MCF 10A (cell line): ENCODE measurements around the gene PAFAH1B1. TPM values are rescaled to one million over a fixed set of nuclear protein-coding genes. Genes with fewer than 3 reads are reported as not detected.
A peak's percentile ranks its signal among the peaks of the same experiment; 100 is the strongest.

ENCODE experiments used
- BruUV-seq: library from RNA; stranded (reverse); fragments of 400-500 nt; replicated peaks from 2 replicates; lab custom pipeline; 2021; lab: Mats Ljungman, UMichigan
- CTCF ChIA-PET: fragments of 300-600 bp; sonication (Branson Sonifier 250); formaldehyde crosslinking; extraction: SDS; loops from one replicate; lab custom pipeline; 2021; ENCODE audit warnings: antibody characterized with exemption, inconsistent platforms; lab: Yijun Ruan, JAX
- POLR2A ChIA-PET: fragments of 300-600, 350-650 bp; sonication (Branson Sonifier 250); formaldehyde crosslinking; extraction: SDS; loops from one replicate; lab custom pipeline; 2020; ENCODE audit warnings: antibody characterized with exemption, inconsistent platforms; lab: Yijun Ruan, JAX
- DNase-seq: peaks from one replicate; pipeline ENCODE4 v3.0.0-alpha.2; 2018; ENCODE audit not compliant: unreplicated experiment
- H3K27ac Mint-ChIP-seq: one replicate; pipeline ENCODE4 v1.8.0; 2022; ENCODE audit warnings: mild to moderate bottlenecking, low read depth, mixed read lengths; ENCODE audit not compliant: unreplicated experiment
- H3K27me3 Mint-ChIP-seq: one replicate; pipeline ENCODE4 v1.8.0; 2022; ENCODE audit warnings: mixed read lengths; ENCODE audit not compliant: insufficient read depth, unreplicated experiment
- H3K36me3 Mint-ChIP-seq: one replicate; pipeline ENCODE4 v1.8.0; 2022; ENCODE audit warnings: mild to moderate bottlenecking, moderate library complexity, mixed read lengths; ENCODE audit not compliant: insufficient read depth, unreplicated experiment
- H3K4me1 Mint-ChIP-seq: one replicate; pipeline ENCODE4 v1.8.0; 2022; ENCODE audit warnings: mixed read lengths; ENCODE audit not compliant: insufficient read depth, unreplicated experiment
- H3K4me3 Mint-ChIP-seq: one replicate; pipeline ENCODE4 v1.8.0; 2022; ENCODE audit warnings: mild to moderate bottlenecking, moderate library complexity, mixed read lengths; ENCODE audit not compliant: unreplicated experiment
- H3K9me3 Mint-ChIP-seq: one replicate; pipeline ENCODE4 v1.8.0; 2022; ENCODE audit warnings: mixed read lengths; ENCODE audit not compliant: unreplicated experiment
- intact Hi-C: fragments of 100-400 bp; cut with micrococcal nuclease; formaldehyde crosslinking; loops from 2 replicates; pipeline ENCODE4 v1.14.1; 2022
- total RNA-seq: library from RNA; stranded (reverse); gene quantifications from 2 replicates; pipeline ENCODE4 v1.2.3, GENCODE V29; 2022
- TF ChIP-seq, protein P1 (sequence below): fragments of 200-600 bp; IDR thresholded peaks from one replicate; pipeline ENCODE4 v1.8.0; 2022; ENCODE audit warnings: antibody characterized with exemption, mild to moderate bottlenecking; ENCODE audit not compliant: unreplicated experiment

The PAFAH1B1 gene
- total RNA-seq, 1 experiment from 2014 or later, result 170 TPM

DNA sequence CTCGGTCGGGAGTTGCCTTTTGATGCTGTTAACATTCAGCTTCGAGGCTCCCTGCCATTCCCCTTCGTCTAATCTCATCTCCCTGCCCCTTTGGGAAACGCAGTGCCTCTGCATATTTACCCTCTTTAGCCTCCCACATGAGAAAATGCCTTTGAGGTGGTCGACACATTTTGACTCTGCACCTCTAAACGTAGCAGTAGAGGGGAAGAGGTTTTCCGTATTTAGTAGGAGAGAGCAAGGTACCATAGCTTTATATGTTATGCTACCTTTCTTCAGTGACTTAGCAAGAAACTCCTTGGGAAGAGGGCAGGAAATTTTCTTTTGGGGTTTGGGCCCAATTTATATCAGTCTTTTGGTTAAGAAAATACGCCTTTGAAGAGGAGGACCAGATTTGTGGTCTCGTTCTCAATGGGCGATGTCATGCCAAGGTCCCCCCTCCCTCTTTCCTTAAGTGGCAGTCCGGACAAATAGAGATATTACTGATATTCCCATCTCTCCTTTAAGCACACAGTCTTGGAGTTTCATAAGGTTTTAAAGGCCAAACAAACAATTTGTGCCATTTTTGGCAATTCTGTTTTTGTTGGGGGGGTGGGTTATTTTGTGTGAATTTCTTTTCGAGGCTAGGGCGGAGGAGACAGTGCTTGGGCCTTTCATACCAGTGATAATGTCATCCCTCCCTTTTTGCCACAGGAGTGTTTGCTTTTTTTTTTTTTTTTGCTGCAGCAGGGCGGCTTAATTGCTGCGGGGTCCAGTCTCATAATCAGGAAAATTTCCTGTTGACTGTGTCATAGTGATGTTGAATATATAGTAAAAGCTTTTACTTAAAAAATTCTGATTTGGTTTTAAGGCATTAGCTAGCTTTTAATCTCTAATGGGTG lies 1.5 kb downstream of the PAFAH1B1 start:
- no peaks in the 10 kb centered on the region for H3K9me3 Mint-ChIP-seq
- ChIA-PET CTCF (interaction anchor here (0.6 to 2.4 kb wide), 3 partner anchors 62 to 122 kb away, joined by 3 to 9 read pairs (median 3); no protein-coding TSS in a partner anchor), POLR2A (interaction anchor here (0.6 to 5.9 kb wide), 16 partner anchors 9 to 1558 kb away, joined by 3 to 72 read pairs (median 5); partner anchors contain the start of gene METTL16)
- H3K4me3 Mint-ChIP-seq, result peak overlapping the region; percentile 98
- TF ChIP-seq, protein P1, sequence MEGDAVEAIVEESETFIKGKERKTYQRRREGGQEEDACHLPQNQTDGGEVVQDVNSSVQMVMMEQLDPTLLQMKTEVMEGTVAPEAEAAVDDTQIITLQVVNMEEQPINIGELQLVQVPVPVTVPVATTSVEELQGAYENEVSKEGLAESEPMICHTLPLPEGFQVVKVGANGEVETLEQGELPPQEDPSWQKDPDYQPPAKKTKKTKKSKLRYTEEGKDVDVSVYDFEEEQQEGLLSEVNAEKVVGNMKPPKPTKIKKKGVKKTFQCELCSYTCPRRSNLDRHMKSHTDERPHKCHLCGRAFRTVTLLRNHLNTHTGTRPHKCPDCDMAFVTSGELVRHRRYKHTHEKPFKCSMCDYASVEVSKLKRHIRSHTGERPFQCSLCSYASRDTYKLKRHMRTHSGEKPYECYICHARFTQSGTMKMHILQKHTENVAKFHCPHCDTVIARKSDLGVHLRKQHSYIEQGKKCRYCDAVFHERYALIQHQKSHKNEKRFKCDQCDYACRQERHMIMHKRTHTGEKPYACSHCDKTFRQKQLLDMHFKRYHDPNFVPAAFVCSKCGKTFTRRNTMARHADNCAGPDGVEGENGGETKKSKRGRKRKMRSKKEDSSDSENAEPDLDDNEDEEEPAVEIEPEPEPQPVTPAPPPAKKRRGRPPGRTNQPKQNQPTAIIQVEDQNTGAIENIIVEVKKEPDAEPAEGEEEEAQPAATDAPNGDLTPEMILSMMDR, result no peak
- DNase-seq, result peak; percentile 21
- H3K27me3 Mint-ChIP-seq, result no peaks in the 10 kb centered on the region
- peak overlapping the region; percentile 96 for H3K27ac Mint-ChIP-seq
- intact Hi-C loops, result loop anchor here (5.0 kb wide), 1 partner anchor 82 kb away; no protein-coding TSS in a partner anchor
- peaks cover 21% of the 10 kb centered on the region for H3K4me1 Mint-ChIP-seq
- BruUV-seq, result TSS peak; percentile 36
- H3K36me3 Mint-ChIP-seq, result no peaks in the 10 kb centered on the region

DNA sequence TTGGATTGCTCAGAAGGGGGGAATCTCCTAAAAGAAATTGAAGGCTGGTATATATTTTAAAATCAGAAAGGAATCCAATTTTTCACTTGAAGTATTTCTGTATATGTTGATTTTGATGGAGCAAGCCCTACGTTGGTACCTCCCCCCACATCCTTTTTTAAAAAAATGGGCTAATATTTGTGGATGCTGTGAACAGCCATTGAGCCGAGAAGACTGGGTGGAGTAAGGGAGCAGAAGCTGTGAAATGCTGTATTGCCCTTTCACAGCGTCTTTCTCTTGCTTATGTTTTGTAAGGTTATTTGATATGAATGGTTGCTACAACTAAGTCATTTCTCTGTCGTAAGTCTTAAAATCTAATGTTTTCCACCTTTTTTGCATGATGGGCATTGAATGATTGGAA lies 2.3 kb downstream of the PAFAH1B1 start:
- BruUV-seq, result no TSS peak
- Mint-ChIP-seq H3K4me1 (peaks cover 21% of the 10 kb centered on the region), H3K27ac (peak overlapping the region; percentile 96), H3K27me3 (no peaks in the 10 kb centered on the region), H3K9me3 (no peaks in the 10 kb centered on the region), H3K4me3 (peak overlapping the region; percentile 98), H3K36me3 (no peaks in the 10 kb centered on the region)
- ChIA-PET CTCF (interaction anchor here (2.4 kb wide), 1 partner anchor 85 kb away, joined by 9 read pairs; no protein-coding TSS in a partner anchor), POLR2A (interaction anchor here (0.6 to 5.9 kb wide), 12 partner anchors 8 to 1557 kb away, joined by 3 to 66 read pairs (median 4); partner anchors contain the start of gene METTL16)
- intact Hi-C loops, result loop anchor here (5.0 kb wide), 1 partner anchor 82 kb away; no protein-coding TSS in a partner anchor
- DNase-seq, result peak; percentile 17
- TF ChIP-seq, protein P1, result no peak

DNA sequence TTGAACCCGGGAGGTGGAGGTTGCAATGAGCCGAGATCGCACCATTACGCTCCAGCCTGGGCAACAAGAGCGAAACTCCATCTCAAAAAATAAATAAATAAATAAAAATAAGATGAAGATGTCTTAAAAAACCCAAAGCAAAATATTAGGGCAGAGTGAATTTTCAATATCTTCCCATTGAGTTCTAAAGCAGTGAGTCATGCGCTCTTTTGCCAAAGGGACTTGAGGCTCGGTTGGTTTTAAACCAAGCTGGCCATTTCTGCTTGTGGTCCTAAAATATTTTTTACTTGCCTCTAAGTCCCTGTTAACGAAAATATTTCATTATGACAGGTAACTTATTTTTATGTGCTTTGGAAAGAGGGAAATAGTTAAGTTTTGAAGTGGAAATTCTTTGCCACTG lies 4.7 kb downstream of the PAFAH1B1 start:
- Mint-ChIP-seq H3K4me1 (peaks cover 31% of the 10 kb centered on the region), H3K27me3 (no peaks in the 10 kb centered on the region), H3K27ac (no peak overlapping the region), H3K4me3 (no peak overlapping the region), H3K36me3 (peaks cover 3% of the 10 kb centered on the region), H3K9me3 (no peaks in the 10 kb centered on the region)
- CTCF ChIA-PET, result interaction anchor here (0.7 kb wide), 1 partner anchor 112 kb away, joined by 5 read pairs; no protein-coding TSS in a partner anchor
- intact Hi-C loops, result loop anchor here (5.0 kb wide), 1 partner anchor 79 kb away; no protein-coding TSS in a partner anchor
- peak; percentile 60 for DNase-seq
- BruUV-seq, result no TSS peak
- POLR2A ChIA-PET, result interaction anchor here (0.7 to 1.8 kb wide), 7 partner anchors 8 to 197 kb away, joined by 3 to 7 read pairs (median 4); partner anchors contain the start of gene METTL16
- TF ChIP-seq, protein P1, result no peak

DNA sequence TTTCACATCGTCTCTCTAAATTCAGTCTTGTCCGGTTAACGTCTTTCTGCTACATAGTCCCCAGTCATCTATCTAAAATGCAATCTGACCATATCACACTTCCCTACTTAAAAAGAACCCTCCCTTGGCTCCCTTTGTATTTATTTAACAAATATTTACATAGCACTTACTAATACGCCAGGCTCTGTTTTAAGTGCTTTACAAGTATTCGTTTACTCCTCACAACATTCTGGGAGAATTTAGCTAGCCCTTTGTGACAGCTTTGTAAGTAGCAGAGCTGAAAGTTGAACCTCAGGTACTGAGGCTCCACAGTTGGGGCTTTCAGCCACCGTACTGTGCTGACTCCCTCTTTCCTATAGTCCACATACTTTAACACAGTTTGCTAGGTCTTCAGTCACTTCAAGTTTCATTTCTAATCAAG lies 9.2 kb downstream of the PAFAH1B1 start:
- Mint-ChIP-seq H3K4me1 (peaks cover 32% of the 10 kb centered on the region), H3K27ac (peak overlapping the region; percentile 7), H3K27me3 (no peaks in the 10 kb centered on the region), H3K9me3 (no peaks in the 10 kb centered on the region), H3K4me3 (no peak overlapping the region), H3K36me3 (peaks cover 8% of the 10 kb centered on the region)
- POLR2A ChIA-PET, result no interaction called here
- intact Hi-C loops, result no loop called here
- TF ChIP-seq, protein P1, result no peak
- CTCF ChIA-PET, result interaction anchor here (1.3 kb wide), 1 partner anchor 220 kb away, joined by 3 read pairs; no protein-coding TSS in a partner anchor
- no TSS peak for BruUV-seq
- no peak for DNase-seq
